Smooth muscle cell (in vitro differentiated cells): ENCODE data around the gene MYRIP. TPM values are rescaled to one million over a fixed set of nuclear protein-coding genes. Genes with fewer than 3 reads are reported as not detected.
"Not testable (repeated sequence)": the region's sequence is repeated elsewhere in the genome, so short reads cannot be mapped to it uniquely, and the experiment has no call there.

Experiments used
- DNase-seq: peaks from one replicate; lab custom pipeline; 2025; ENCODE audit not compliant: unreplicated experiment; lab: John Stamatoyannopoulos, UW
- H2AFZ ChIP-seq: fragments of 200-600 bp; sonication (generic); 2 replicates; pipeline ENCODE4 v1.6.0; 2016; ENCODE audit warnings: antibody characterized with exemption, low read depth, mild to moderate bottlenecking
- H3F3A ChIP-seq: fragments of 200-600 bp; sonication (generic); 2 replicates; pipeline ENCODE4 v1.6.0; 2017; ENCODE audit warnings: antibody characterized with exemption, low read depth
- H3K27ac ChIP-seq: fragments of 200-600 bp; sonication (generic); 2 replicates; pipeline ENCODE4 v1.5.1; 2016; ENCODE audit warnings: low read depth, mild to moderate bottlenecking
- H3K27me3 ChIP-seq: fragments of 200-600 bp; sonication (generic); 2 replicates; pipeline ENCODE4 v1.6.1; 2016; ENCODE audit warnings: low read depth, mild to moderate bottlenecking
- H3K36me3 ChIP-seq: fragments of 200-600 bp; sonication (generic); 2 replicates; pipeline ENCODE4 v1.5.1; 2016; ENCODE audit warnings: low read depth
- H3K4me1 ChIP-seq: fragments of 200-600 bp; sonication (generic); 2 replicates; pipeline ENCODE4 v1.5.1; 2016; ENCODE audit warnings: low read depth
- H3K4me2 ChIP-seq: fragments of 200-600 bp; sonication (generic); 2 replicates; pipeline ENCODE4 v1.6.0; 2016; ENCODE audit warnings: mild to moderate bottlenecking
- H3K4me3 ChIP-seq: fragments of 200-600 bp; sonication (generic); 2 replicates; pipeline ENCODE4 v1.5.1; 2016; ENCODE audit warnings: mild to moderate bottlenecking
- H3K79me2 ChIP-seq: fragments of 200-600 bp; sonication (generic); 2 replicates; pipeline ENCODE4 v1.6.0; 2016; ENCODE audit warnings: low read depth, mild to moderate bottlenecking
- H3K9ac ChIP-seq: fragments of 200-600 bp; sonication (generic); 2 replicates; pipeline ENCODE4 v1.6.0; 2016; ENCODE audit warnings: low read depth
- H3K9me3 ChIP-seq: fragments of 200-600 bp; sonication (generic); replicated peaks from 2 replicates; pipeline ENCODE4 v1.5.1; 2016; ENCODE audit warnings: low read depth
- H4K20me1 ChIP-seq: fragments of 200-600 bp; sonication (generic); 2 replicates; pipeline ENCODE4 v1.6.0; 2016; ENCODE audit warnings: low read depth
- WGBS: methylation state at CpG from one replicate; pipeline ENCODE4 v1.1.7; 2016; ENCODE audit warnings: low lambda C conversion rate; 5-methylcytosine and 5-hydroxymethylcytosine counted together
- polyA plus RNA-seq: library from polyadenylated mRNA; unstranded; fragments of >200 nt; fragmentation: Nextera tagmentation; extraction: Ambion mirVana; gene quantifications from 2 replicates; pipeline ENCODE4 v1.2.1, GENCODE V29; 2016
- total RNA-seq: library from RNA; depleted of rRNA; stranded (reverse); fragments of >200 nt; gene quantifications from 2 replicates; pipeline ENCODE4 v1.2.3, GENCODE V29; 2014
- TF ChIP-seq, protein P1 (sequence below): fragments of 200-600 bp; sonication (generic); IDR thresholded peaks from 2 replicates; pipeline ENCODE4 v1.5.1; 2017; ENCODE audit warnings: borderline replicate concordance, mild to moderate bottlenecking, antibody characterized with exemption; ENCODE audit not compliant: insufficient read depth, poor library complexity, severe bottlenecking

The MYRIP gene
- total and polyA plus RNA-seq, 2 experiments from 2014 or later = not detected

- Histone ChIP-seq H3K79me2 (no peaks in the 10 kb centered on the region), H3K9ac (no peak overlapping the region), H3K4me3 (no peak overlapping the region), H3K4me1 (no peaks in the 10 kb centered on the region), H3F3A (no peaks in the 10 kb centered on the region), H3K9me3 (no peaks in the 10 kb centered on the region), H3K36me3 (no peaks in the 10 kb centered on the region), H3K4me2 (no peak overlapping the region), H3K27ac (no peak overlapping the region), H3K27me3 (no peaks in the 10 kb centered on the region), H4K20me1 (no peaks in the 10 kb centered on the region), H2AFZ (no peak overlapping the region)
- TF ChIP-seq, protein P1, sequence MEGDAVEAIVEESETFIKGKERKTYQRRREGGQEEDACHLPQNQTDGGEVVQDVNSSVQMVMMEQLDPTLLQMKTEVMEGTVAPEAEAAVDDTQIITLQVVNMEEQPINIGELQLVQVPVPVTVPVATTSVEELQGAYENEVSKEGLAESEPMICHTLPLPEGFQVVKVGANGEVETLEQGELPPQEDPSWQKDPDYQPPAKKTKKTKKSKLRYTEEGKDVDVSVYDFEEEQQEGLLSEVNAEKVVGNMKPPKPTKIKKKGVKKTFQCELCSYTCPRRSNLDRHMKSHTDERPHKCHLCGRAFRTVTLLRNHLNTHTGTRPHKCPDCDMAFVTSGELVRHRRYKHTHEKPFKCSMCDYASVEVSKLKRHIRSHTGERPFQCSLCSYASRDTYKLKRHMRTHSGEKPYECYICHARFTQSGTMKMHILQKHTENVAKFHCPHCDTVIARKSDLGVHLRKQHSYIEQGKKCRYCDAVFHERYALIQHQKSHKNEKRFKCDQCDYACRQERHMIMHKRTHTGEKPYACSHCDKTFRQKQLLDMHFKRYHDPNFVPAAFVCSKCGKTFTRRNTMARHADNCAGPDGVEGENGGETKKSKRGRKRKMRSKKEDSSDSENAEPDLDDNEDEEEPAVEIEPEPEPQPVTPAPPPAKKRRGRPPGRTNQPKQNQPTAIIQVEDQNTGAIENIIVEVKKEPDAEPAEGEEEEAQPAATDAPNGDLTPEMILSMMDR = no peak
- DNase-seq = no peak
- 97% methylated on average over 3 of the region's 3 CpGs for WGBS
Measured at GRCh38 chr3:40071683-40072238, 262.4 kb downstream of the MYRIP start.

DNA sequence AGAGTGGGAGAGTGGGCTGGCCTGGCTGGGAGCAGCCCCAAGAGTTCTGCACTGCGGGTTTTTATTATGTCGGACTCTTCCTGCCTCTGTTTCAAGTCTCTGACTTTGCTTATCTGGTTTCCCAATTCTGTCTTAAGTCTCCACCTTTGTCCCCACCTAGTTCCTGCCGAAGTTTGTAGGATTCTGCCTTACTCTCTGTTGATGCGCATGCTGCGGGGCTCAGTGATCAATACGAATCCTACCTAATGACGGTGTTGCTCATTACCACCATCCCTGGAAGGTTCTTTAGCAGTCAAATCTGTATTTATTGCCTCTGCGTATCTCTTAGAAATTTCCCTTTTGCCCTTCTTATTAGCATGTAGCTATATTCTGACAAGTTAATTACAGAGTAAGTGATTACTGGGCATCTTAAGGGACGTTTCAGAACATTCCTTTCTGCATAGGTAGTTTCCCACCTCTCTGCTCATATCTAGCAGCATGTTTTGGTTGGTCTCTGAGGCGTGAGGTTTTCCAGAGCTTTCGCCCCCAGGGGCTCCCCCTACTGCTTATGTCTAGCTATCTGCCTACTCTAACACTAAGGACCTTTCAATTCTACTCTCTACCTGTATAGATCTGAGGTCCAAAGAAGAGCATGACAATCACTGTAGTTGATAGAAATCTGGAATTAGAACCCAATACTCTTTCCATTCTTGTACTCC, 264.1 kb downstream of the MYRIP start:
- Histone ChIP-seq H3K4me1 (no peaks in the 10 kb centered on the region), H3K27ac (no peak overlapping the region), H3K36me3 (no peaks in the 10 kb centered on the region), H3K4me3 (no peak overlapping the region), H4K20me1 (no peaks in the 10 kb centered on the region), H3K9me3 (no peaks in the 10 kb centered on the region), H3K27me3 (no peaks in the 10 kb centered on the region), H3F3A (no peaks in the 10 kb centered on the region), H2AFZ (no peak overlapping the region), H3K9ac (no peak overlapping the region), H3K4me2 (no peak overlapping the region), H3K79me2 (no peaks in the 10 kb centered on the region)
- no peak for DNase-seq
- 51% methylated on average over 11 of the region's 11 CpGs for WGBS
- TF ChIP-seq, protein P1 = peak; percentile 16

- not testable (repeated sequence) for H3F3A ChIP-seq, H3K79me2 ChIP-seq, H3K9me3 ChIP-seq, H4K20me1 ChIP-seq, H3K27me3 ChIP-seq, H2AFZ ChIP-seq, H3K4me3 ChIP-seq, DNase-seq, H3K27ac ChIP-seq, H3K4me2 ChIP-seq, H3K9ac ChIP-seq, H3K36me3 ChIP-seq, H3K4me1 ChIP-seq
- WGBS = 65% methylated on average over 6 of the region's 6 CpGs
Measured at GRCh38 chr3:40077139-40077538, 267.7 kb downstream of the MYRIP start.

GRCh38 chr3:40077828-40078492, 268.6 kb downstream of the MYRIP start:
- not testable (repeated sequence) for H2AFZ ChIP-seq, H3K27me3 ChIP-seq, H3K4me2 ChIP-seq, H3K4me3 ChIP-seq, H3F3A ChIP-seq, H3K4me1 ChIP-seq, H3K36me3 ChIP-seq, DNase-seq, H4K20me1 ChIP-seq, H3K27ac ChIP-seq, H3K79me2 ChIP-seq, H3K9me3 ChIP-seq, H3K9ac ChIP-seq
- 97% methylated on average over 31 of the region's 41 CpGs for WGBS
